Measurements from ENCODE around the gene MAP4K3.
"Not testable (repeated sequence)": the region's sequence is repeated elsewhere in the genome, so short reads cannot be mapped to it uniquely, and the experiment has no call there.

GRCh38 chr2:39321056-39322035 is 115.7 kb downstream of the MAP4K3 start:
- not testable (repeated sequence) for TF ChIP-seq CTCF, POLR2A, POLR2AphosphoS5 (IDR thresholded peaks at IDR 0.05)

Measured in breast epithelium (tissue), 3 donors.